GM12801 (cell line): ENCODE measurements around the gene B3GNT5.

Source experiments
- TF ChIP-seq, protein P1 (sequence below): IDR thresholded peaks from one replicate; pipeline ENCODE4 v1.5.1; 2011; ENCODE audit warnings: control low read depth; ENCODE audit not compliant: insufficient read length; ENCODE audit errors: extremely low read depth

Gene B3GNT5

DNA sequence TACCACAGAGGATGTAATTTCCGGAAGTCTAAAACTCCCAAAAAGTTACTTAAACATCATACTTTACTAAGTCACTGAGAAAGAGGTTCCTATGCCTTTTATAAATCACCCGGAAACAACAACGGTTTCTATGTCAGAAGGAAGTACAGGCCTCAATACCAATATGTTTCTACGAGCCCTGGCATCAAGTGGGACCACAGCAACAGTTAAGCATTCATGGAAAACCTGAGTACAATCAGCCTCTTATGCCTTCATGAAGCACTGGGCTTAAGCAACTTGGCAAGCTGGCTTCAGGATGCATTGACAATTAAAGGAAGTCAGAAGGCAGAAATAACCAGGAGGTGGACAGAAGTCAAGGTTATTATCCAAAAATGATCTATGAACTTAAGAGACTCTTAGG lies 19.1 kb upstream of the B3GNT5 start:
- TF ChIP-seq, protein P1, sequence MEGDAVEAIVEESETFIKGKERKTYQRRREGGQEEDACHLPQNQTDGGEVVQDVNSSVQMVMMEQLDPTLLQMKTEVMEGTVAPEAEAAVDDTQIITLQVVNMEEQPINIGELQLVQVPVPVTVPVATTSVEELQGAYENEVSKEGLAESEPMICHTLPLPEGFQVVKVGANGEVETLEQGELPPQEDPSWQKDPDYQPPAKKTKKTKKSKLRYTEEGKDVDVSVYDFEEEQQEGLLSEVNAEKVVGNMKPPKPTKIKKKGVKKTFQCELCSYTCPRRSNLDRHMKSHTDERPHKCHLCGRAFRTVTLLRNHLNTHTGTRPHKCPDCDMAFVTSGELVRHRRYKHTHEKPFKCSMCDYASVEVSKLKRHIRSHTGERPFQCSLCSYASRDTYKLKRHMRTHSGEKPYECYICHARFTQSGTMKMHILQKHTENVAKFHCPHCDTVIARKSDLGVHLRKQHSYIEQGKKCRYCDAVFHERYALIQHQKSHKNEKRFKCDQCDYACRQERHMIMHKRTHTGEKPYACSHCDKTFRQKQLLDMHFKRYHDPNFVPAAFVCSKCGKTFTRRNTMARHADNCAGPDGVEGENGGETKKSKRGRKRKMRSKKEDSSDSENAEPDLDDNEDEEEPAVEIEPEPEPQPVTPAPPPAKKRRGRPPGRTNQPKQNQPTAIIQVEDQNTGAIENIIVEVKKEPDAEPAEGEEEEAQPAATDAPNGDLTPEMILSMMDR: no peak

DNA sequence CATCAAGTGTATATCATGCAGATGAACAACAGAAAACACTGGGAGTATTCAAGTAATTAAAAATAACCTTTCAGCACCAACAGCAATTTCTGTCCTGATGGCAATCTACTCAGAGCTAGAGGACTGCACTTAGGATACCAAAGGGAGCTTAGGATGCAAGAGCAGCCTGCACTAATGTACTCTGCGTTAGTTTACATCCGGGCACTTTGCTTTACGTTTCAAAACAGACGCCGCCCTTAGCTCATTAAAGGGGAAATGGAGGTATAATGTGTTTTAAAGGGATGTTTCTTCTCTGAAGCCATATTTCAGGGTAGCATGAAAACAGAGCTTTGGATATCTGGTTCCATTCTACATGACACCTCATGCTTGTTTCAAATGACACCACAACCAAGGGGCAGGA lies 14.0 kb upstream of the B3GNT5 start:
- TF ChIP-seq, protein P1: no peak

DNA sequence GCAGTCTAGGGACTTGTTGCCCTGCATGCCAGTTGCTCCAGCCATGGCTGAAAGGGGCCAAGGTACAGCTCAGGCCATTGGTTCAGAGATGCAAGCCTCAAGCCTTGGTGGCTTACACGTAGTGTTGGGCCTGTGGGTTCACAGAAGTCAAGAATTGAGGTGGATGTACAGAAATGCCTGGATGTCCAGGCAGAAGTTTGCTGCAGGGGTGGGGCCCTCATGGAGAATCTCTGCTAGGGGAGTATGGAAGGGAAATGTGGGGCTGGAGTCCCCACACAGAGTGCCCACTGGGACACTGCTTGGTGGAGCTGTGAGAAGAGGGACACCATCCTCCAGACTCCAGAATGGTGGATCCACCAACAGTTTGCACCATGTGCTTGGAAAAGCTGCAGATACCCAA lies 10.6 kb upstream of the B3GNT5 start:
- TF ChIP-seq, protein P1: no peak

DNA sequence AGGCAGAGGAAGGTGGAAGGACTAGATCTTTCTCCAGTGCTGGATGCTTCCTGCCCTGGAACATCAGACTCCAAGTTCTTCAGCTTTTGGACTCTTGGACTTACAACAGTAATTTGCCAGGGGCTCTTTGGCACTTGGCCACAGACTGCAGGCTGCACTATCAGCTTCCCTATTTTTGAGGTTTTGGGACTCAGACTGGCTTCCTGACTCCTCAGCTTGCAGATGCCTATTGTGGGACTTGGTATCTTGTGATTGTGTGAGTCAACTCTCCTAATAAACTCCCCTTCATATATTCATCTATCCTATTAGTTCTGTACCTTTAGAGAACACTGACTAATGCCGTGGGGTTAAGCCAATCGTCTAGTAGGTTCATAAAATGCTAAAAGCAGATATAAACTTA lies 8.8 kb upstream of the B3GNT5 start:
- TF ChIP-seq, protein P1: no peak

DNA sequence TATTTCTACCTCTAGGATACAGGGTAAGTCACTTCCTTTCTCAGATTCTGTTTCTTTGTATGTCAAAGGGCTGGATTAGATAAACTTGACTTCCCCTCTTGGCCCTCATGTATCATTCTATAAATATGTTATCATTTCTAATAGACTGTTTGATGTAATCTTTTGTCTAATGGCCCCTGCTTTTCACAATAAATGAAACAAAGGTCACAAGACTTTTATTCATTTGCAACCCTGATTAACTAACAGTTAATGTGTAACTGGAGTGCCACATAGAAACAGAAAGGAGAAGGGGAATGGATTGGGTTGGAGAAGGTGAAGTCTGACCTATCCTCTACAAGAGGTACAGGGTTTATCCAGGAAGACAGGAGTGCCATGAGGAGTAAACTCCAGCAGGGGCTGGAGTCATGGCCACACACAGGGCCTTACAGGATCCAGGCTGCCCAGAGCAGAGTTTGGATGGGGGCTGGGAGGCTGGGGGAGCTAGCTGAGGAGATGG lies 8.0 kb upstream of the B3GNT5 start:
- TF ChIP-seq, protein P1: no peak

DNA sequence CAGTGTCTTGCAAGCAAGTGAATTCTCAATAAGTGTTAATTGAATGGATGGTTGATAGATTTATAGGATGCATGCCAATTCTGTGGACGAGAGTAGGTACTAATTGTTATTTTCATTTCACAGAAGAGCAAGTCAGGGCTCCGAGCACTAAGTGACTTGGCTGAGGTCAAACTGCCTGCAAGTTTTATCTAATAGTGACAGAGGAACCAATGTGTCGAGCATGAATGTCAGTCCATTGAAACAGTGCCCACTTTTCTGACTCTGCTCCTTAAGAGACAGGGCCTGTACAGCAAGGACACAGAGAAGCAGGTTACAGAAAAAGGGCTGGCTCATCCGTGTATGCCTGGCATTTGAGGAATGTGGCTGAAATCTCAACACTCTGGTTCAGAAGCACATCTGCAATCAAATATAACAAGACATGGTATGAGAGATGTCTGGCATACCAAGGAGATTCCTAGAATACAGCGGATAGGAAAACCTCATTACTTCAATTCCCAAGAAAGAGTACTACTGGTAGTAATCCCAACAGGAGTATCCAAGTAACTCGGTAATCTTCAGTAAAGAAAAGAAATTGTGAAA lies 6.0 kb upstream of the B3GNT5 start:
- TF ChIP-seq, protein P1: no peak

DNA sequence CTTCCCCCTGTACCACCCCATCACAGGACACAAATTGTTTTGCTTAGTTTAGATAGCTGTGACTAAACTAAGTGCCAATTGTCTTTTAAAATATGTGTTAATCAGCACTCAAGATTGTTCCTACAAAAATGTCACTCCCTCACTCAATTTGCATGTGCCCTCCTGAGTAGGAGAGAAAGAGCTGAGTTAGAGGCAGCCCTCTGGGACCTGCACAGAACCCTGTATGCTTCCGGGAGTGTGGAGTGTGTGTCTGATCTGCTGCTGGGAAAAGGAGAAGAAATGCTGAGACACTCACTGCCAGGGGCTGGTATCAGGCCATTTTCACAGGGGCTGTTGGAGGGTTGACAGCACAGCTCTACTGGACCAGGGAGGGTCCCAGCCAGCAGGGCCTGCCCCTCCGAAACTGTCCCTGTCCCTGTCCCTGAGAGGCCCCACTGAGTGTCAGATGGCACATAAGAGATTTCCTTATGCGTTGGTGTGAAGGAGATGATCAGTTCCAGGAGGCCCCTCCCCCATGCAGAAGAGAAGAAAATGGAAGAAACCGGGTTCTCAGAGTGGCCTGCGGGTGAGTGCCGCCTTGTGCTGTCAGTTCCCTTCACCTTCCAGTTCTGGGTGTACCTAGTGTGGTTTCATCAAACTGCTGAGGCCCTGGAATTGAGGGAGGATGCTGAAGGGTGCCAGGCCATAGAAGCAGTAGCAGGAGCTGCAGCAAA lies 3.9 kb upstream of the B3GNT5 start:
- TF ChIP-seq, protein P1: no peak
